NCI-H82 treated with DMSO at 0.1 percent for 48 hours (cell line): ENCODE measurements around the gene MYL11.
"Not testable (repeated sequence)": the region's sequence is repeated elsewhere in the genome, so short reads cannot be mapped to it uniquely, and the experiment has no call there.

ENCODE experiments used
- DNase-seq: peaks from one replicate; lab custom pipeline; 2025; ENCODE audit not compliant: unreplicated experiment; lab: John Stamatoyannopoulos, UW

MYL11 gene

GRCh38 chr16:30374538-30374937 lies at the start of gene MYL11:
Gene MYL11, plus strand, starts transcription at chr16:30374802. Its CDS starts 56 bp downstream, at chr16:30374858.
- DNase-seq = no peak

- DNase-seq = peak; percentile 20
Observed at GRCh38 chr16:30334473-30334989, 40.1 kb upstream of the MYL11 start.

- DNase-seq = peak; percentile 35
Observed at GRCh38 chr16:30335028-30335597, 39.5 kb upstream of the MYL11 start.

GRCh38 chr16:30335598-30336474 lies 38.8 kb upstream of the MYL11 start:
- DNase-seq = no peak

GRCh38 chr16:30337964-30338357 lies 36.6 kb upstream of the MYL11 start:
- DNase-seq = not testable (repeated sequence)

- not testable (repeated sequence) for DNase-seq
Observed at GRCh38 chr16:30338715-30339114, 35.9 kb upstream of the MYL11 start.

GRCh38 chr16:30340621-30341020 lies 34.0 kb upstream of the MYL11 start:
- no peak for DNase-seq

- DNase-seq = not testable (repeated sequence)
Observed at GRCh38 chr16:30341971-30342370, 32.6 kb upstream of the MYL11 start.

- no peak for DNase-seq
Observed at GRCh38 chr16:30342751-30343490, 31.7 kb upstream of the MYL11 start.

GRCh38 chr16:30343491-30343820 lies 31.1 kb upstream of the MYL11 start:
- DNase-seq = not testable (repeated sequence)

- no peak for DNase-seq
Observed at GRCh38 chr16:30346286-30346685, 28.3 kb upstream of the MYL11 start.

GRCh38 chr16:30348113-30348512 lies 26.5 kb upstream of the MYL11 start:
- no peak for DNase-seq

- DNase-seq = no peak
Observed at GRCh38 chr16:30348929-30349328, 25.7 kb upstream of the MYL11 start.

GRCh38 chr16:30349675-30350074 lies 24.9 kb upstream of the MYL11 start:
- DNase-seq = no peak

GRCh38 chr16:30350134-30350871 lies 24.3 kb upstream of the MYL11 start:
- DNase-seq = no peak

- no peak for DNase-seq
Observed at GRCh38 chr16:30351001-30351441, 23.6 kb upstream of the MYL11 start.

- no peak for DNase-seq
Observed at GRCh38 chr16:30351586-30352419, 22.8 kb upstream of the MYL11 start.

GRCh38 chr16:30352488-30353401 lies 21.9 kb upstream of the MYL11 start:
- DNase-seq = no peak
